ENCODE results near the gene CISH.

CISH gene, protein sequence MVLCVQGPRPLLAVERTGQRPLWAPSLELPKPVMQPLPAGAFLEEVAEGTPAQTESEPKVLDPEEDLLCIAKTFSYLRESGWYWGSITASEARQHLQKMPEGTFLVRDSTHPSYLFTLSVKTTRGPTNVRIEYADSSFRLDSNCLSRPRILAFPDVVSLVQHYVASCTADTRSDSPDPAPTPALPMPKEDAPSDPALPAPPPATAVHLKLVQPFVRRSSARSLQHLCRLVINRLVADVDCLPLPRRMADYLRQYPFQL

DNA sequence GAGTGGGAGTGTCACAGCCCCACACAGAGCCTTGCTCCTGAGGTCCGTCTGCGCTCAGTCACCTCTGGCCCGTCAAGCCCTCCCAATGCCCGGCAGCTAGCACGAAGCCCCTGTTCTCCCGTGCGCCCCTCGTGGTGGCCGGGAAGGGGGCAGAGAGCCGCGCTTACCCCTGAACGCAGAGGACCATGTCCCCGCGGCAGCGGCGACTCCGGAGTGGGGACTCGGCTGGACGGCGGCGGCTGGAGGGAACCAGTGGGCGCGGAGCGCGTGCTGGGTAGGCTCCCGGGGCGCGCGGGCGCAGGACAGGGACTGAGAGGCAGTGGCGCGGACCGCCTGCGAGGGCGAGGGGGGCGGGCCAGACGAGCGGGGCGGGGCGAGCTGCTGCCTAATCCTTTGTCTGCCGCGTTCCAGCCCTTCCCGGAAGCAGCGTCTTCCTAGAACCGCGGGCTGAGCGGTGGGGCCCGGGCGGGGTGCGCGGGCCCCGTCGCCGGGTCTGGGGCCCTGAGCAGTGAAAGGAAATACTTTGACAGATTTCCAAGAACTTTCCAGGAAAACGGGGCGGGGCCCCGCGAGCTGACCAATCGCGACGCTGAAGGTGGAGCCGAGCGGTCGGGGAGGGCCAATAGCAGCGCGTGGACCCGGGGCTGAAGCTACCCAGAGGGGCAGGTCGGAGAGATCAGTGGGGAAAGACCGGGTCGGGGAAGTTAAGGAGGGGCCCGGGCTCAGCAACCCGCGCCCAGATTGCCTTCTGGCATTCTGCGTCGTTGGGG is at the start of gene CISH:
TSS of gene CISH (minus strand) at position 311 of the 770 bp plus-strand sequence. CDS start at position 187, 124 bp downstream.
- H3K79me2 ChIP-seq = peaks cover 18% of the 10 kb centered on the region
- peak within 1 kb of the TSS; percentile 77 for H3K4me3 ChIP-seq (ENCODE audit: low read depth, low read length)
- no peaks in the 10 kb centered on the region for H3K27me3 ChIP-seq (ENCODE audit: control insufficient read depth, insufficient read depth, low read length)
- H3K27ac ChIP-seq = peak within 1 kb of the TSS; percentile 81
- peak within 1 kb of the TSS; percentile 47 for H2AFZ ChIP-seq
- TF ChIP-seq, protein P1, sequence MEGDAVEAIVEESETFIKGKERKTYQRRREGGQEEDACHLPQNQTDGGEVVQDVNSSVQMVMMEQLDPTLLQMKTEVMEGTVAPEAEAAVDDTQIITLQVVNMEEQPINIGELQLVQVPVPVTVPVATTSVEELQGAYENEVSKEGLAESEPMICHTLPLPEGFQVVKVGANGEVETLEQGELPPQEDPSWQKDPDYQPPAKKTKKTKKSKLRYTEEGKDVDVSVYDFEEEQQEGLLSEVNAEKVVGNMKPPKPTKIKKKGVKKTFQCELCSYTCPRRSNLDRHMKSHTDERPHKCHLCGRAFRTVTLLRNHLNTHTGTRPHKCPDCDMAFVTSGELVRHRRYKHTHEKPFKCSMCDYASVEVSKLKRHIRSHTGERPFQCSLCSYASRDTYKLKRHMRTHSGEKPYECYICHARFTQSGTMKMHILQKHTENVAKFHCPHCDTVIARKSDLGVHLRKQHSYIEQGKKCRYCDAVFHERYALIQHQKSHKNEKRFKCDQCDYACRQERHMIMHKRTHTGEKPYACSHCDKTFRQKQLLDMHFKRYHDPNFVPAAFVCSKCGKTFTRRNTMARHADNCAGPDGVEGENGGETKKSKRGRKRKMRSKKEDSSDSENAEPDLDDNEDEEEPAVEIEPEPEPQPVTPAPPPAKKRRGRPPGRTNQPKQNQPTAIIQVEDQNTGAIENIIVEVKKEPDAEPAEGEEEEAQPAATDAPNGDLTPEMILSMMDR (IDR thresholded peaks at IDR 0.05) = peak; percentile 46
- H3K4me1 ChIP-seq = peaks cover 28% of the 10 kb centered on the region
- peak within 1 kb of the TSS; percentile 48 for H3K9ac ChIP-seq
- no peaks in the 10 kb centered on the region for H3K9me3 ChIP-seq (ENCODE audit: control insufficient read depth, low read length)
- H3K4me2 ChIP-seq (ENCODE audit: low read length) = peak within 1 kb of the TSS; percentile 94
- H3K36me3 ChIP-seq (ENCODE audit: control insufficient read depth, insufficient read depth, low read length) = no peaks in the 10 kb centered on the region

DNA sequence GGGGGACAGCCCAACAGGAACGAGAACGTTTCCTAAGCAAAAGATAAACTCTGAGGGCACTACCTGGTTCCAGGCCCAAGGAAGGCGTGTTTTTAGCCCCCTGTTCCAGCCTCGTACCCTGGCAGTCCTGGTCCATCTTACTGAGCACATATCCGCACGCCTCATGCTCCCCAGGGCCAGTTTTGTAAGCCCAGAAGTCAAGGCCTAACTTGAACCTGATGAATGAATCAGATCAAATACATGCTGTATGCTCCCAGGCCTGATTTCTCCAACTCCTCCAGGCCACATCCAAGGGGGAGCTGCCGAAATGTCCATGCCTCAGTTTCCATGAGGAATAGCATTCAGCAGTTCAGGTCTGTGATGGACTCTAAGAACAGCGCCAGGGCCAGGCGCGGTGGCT is 48.8 kb upstream of the CISH start:
- Histone ChIP-seq H3K27me3 (ENCODE audit: control insufficient read depth, insufficient read depth, low read length) (no peaks in the 10 kb centered on the region), H3K36me3 (ENCODE audit: control insufficient read depth, insufficient read depth, low read length) (no peaks in the 10 kb centered on the region), H3K4me2 (ENCODE audit: low read length) (no peak overlapping the region), H3K79me2 (no peaks in the 10 kb centered on the region), H3K9ac (no peak overlapping the region), H3K9me3 (ENCODE audit: control insufficient read depth, low read length) (no peaks in the 10 kb centered on the region), H3K27ac (no peak overlapping the region), H2AFZ (no peak overlapping the region), H3K4me1 (peaks cover 6% of the 10 kb centered on the region), H3K4me3 (ENCODE audit: low read depth, low read length) (no peak overlapping the region)
- TF ChIP-seq, protein P1 (IDR thresholded peaks at IDR 0.05) = no peak

DNA sequence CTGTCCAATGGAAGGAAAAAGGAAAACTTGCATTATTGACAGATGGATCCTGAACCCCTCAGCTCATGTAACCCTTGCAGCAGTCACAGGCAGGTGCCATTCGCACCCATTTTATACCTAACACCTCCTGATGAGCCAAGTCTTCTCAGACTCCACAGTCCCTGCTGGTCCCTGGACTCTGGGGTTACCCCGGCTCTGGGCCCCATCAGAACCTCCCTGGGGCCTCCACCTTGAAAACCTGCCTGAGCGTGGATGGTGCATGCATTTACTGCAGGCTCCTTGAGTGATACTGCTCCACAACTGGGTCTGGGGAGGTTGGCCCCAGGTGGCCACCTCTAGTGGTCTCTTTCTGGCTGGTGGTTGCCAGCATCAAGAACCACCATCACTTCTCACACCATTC is 47.3 kb upstream of the CISH start:
- H3K36me3 ChIP-seq (ENCODE audit: control insufficient read depth, insufficient read depth, low read length) = no peaks in the 10 kb centered on the region
- H3K9ac ChIP-seq = no peak overlapping the region
- no peaks in the 10 kb centered on the region for H3K9me3 ChIP-seq (ENCODE audit: control insufficient read depth, low read length)
- H3K4me3 ChIP-seq (ENCODE audit: low read depth, low read length) = no peak overlapping the region
- H3K4me1 ChIP-seq = peaks cover 6% of the 10 kb centered on the region
- H3K27me3 ChIP-seq (ENCODE audit: control insufficient read depth, insufficient read depth, low read length) = no peaks in the 10 kb centered on the region
- H2AFZ ChIP-seq = no peak overlapping the region
- H3K4me2 ChIP-seq (ENCODE audit: low read length) = no peak overlapping the region
- no peaks in the 10 kb centered on the region for H3K79me2 ChIP-seq
- no peak overlapping the region for H3K27ac ChIP-seq
- TF ChIP-seq, protein P1 (IDR thresholded peaks at IDR 0.05) = no peak

DNA sequence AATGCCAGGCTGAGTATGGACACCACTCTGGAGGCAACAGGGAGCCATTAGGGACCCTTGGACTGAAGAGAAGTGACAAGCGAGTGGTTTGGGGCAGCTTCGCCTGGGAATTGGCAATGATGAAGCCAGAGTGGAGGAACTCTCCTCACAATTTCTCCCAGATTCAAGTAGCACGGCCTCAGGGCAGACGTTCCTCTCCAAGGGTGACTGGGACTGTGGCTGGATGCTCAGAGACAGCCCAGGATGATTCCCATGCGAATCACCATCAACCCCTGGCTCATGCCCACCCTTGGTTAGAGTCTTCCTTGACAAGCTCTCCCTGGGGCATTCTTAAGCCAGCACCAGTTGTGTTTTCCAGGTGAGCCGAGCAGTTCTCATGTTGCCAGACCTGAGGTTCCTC is 46.8 kb upstream of the CISH start:
- no peak overlapping the region for H3K27ac ChIP-seq
- no peak overlapping the region for H3K4me2 ChIP-seq (ENCODE audit: low read length)
- no peaks in the 10 kb centered on the region for H3K27me3 ChIP-seq (ENCODE audit: control insufficient read depth, insufficient read depth, low read length)
- H3K36me3 ChIP-seq (ENCODE audit: control insufficient read depth, insufficient read depth, low read length) = no peaks in the 10 kb centered on the region
- peaks cover 6% of the 10 kb centered on the region for H3K4me1 ChIP-seq
- H2AFZ ChIP-seq = no peak overlapping the region
- H3K4me3 ChIP-seq (ENCODE audit: low read depth, low read length) = no peak overlapping the region
- H3K79me2 ChIP-seq = no peaks in the 10 kb centered on the region
- H3K9me3 ChIP-seq (ENCODE audit: control insufficient read depth, low read length) = no peaks in the 10 kb centered on the region
- no peak overlapping the region for H3K9ac ChIP-seq
- TF ChIP-seq, protein P1 (IDR thresholded peaks at IDR 0.05) = no peak
